Chondrocyte (in vitro differentiated cells): ENCODE results near the gene ZSWIM7. TPM values are rescaled to one million over a fixed set of nuclear protein-coding genes. Genes with fewer than 3 reads are reported as not detected.

Experiments
- DNase-seq: peaks from one replicate; pipeline ENCODE4 v3.0.0; 2021; ENCODE audit warnings: mixed read lengths, low spot score
- H3K27ac Mint-ChIP-seq: one replicate; pipeline ENCODE4 v1.8.0; 2021; ENCODE audit warnings: mild to moderate bottlenecking, moderate library complexity, mixed read lengths; ENCODE audit not compliant: unreplicated experiment
- H3K27me3 Mint-ChIP-seq: 2 replicates; pipeline ENCODE4 v1.8.0; 2021; ENCODE audit warnings: low read depth, mixed read lengths
- H3K36me3 Mint-ChIP-seq: 2 replicates; pipeline ENCODE4 v1.8.0; 2021; ENCODE audit warnings: low read depth, mixed read lengths
- H3K4me1 Mint-ChIP-seq: 2 replicates; pipeline ENCODE4 v1.8.0; 2021; ENCODE audit warnings: low read depth, mild to moderate bottlenecking, mixed read lengths
- H3K4me3 Mint-ChIP-seq: one replicate; pipeline ENCODE4 v1.8.0; 2021; ENCODE audit warnings: mild to moderate bottlenecking, moderate library complexity, mixed read lengths; ENCODE audit not compliant: unreplicated experiment
- H3K9me3 Mint-ChIP-seq: 2 replicates; pipeline ENCODE4 v1.8.0; 2021; ENCODE audit warnings: low read depth, mixed read lengths
- CTCF ChIP-seq: fragments of 200-600 bp; sonication (generic); IDR thresholded peaks from 2 replicates; pipeline ENCODE4 v1.5.0; 2021; ENCODE audit warnings: antibody characterized with exemption, mild to moderate bottlenecking, moderate library complexity
- total RNA-seq: library from RNA; stranded (reverse); gene quantifications from 3 replicates; pipeline ENCODE4 v1.2.1, GENCODE V29; 2021

ZSWIM7 gene
- total RNA-seq, 1 donor from 2014 or later: 16.7 TPM

GRCh38 chr17:15978606-15979005, 20.9 kb downstream of the ZSWIM7 start:
- H3K4me1 Mint-ChIP-seq: peaks cover 9% of the 10 kb centered on the region
- H3K4me3 Mint-ChIP-seq: no peak overlapping the region
- DNase-seq: no peak
- no peaks in the 10 kb centered on the region for H3K9me3 Mint-ChIP-seq
- H3K27me3 Mint-ChIP-seq: no peaks in the 10 kb centered on the region
- H3K36me3 Mint-ChIP-seq: peaks cover 17% of the 10 kb centered on the region
- TF ChIP-seq CTCF: no peak
- no peak overlapping the region for H3K27ac Mint-ChIP-seq

- Mint-ChIP-seq H3K4me3 (no peak overlapping the region), H3K27me3 (no peaks in the 10 kb centered on the region), H3K27ac (no peak overlapping the region), H3K4me1 (peaks cover 9% of the 10 kb centered on the region), H3K9me3 (no peaks in the 10 kb centered on the region), H3K36me3 (peaks cover 17% of the 10 kb centered on the region)
- no peak for DNase-seq
- TF ChIP-seq CTCF: peak; percentile 10
These were observed 21.6 kb downstream of the ZSWIM7 start for GRCh38 chr17:15977894-15978293.

- Mint-ChIP-seq H3K27me3 (no peaks in the 10 kb centered on the region), H3K4me3 (no peak overlapping the region), H3K4me1 (peaks cover 5% of the 10 kb centered on the region), H3K36me3 (peaks cover 15% of the 10 kb centered on the region), H3K27ac (no peak overlapping the region), H3K9me3 (no peaks in the 10 kb centered on the region)
- no peak for TF ChIP-seq CTCF
- no peak for DNase-seq
These were observed 25.7 kb downstream of the ZSWIM7 start for GRCh38 chr17:15973834-15974233.

GRCh38 chr17:15973016-15973415, 26.5 kb downstream of the ZSWIM7 start:
- Mint-ChIP-seq H3K27me3 (no peaks in the 10 kb centered on the region), H3K4me3 (no peak overlapping the region), H3K36me3 (peaks cover 13% of the 10 kb centered on the region), H3K27ac (no peak overlapping the region), H3K4me1 (peaks cover 5% of the 10 kb centered on the region), H3K9me3 (no peaks in the 10 kb centered on the region)
- no peak for DNase-seq
- TF ChIP-seq CTCF: no peak

GRCh38 chr17:15972497-15972951, 27.0 kb downstream of the ZSWIM7 start:
- Mint-ChIP-seq H3K4me1 (peaks cover 10% of the 10 kb centered on the region), H3K27me3 (no peaks in the 10 kb centered on the region), H3K27ac (no peak overlapping the region), H3K36me3 (peaks cover 11% of the 10 kb centered on the region), H3K4me3 (no peak overlapping the region), H3K9me3 (no peaks in the 10 kb centered on the region)
- no peak for TF ChIP-seq CTCF
- no peak for DNase-seq
